ENCODE results near the gene PPP1R3E.
"Not testable (repeated sequence)": the region's sequence is repeated elsewhere in the genome, so short reads cannot be mapped to it uniquely, and the experiment has no call there.

The PPP1R3E gene

DNA sequence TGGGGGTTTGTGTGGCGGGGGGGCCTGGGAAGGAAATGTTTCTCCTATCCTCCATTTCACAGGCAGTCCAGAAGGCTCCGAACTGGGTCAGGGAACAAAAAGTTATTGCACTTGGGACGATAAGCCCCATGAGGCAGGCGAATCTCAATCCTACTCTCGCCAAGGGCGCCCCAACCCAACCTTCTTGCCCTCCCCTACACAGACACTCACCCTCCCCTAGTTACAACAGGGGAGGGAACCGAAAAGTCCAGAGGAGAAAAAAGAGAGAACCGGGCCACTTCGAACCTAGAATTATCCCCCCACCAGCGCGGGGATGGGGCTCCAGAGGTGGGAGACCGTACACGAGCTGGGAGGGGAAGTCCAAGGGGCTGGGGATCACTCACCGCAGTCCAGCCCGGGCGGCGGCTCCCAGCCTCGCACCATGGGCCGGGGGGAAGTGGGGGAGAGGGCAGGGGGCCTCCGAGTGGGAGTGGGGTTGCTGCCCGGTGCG is 17.1 kb downstream of the PPP1R3E start:
- ATAC-seq (ENCODE audit: low read depth) (peak; percentile 37), DNase-seq (ENCODE audit: low spot score) (no peak)
- Histone ChIP-seq H3K4me3 (ENCODE audit: severe bottlenecking) (peak overlapping the region; percentile 68), H3K27ac (ENCODE audit: poor library complexity, severe bottlenecking) (peak overlapping the region; percentile 76), H3K9me3 (ENCODE audit: severe bottlenecking) (no peaks in the 10 kb centered on the region), H3K4me1 (ENCODE audit: insufficient read depth, poor library complexity, severe bottlenecking) (peaks cover 13% of the 10 kb centered on the region), H3K36me3 (ENCODE audit: low read depth) (peaks cover 24% of the 10 kb centered on the region), H3K27me3 (ENCODE audit: insufficient read depth, poor library complexity, severe bottlenecking) (no peaks in the 10 kb centered on the region)
- TF ChIP-seq, protein P1, sequence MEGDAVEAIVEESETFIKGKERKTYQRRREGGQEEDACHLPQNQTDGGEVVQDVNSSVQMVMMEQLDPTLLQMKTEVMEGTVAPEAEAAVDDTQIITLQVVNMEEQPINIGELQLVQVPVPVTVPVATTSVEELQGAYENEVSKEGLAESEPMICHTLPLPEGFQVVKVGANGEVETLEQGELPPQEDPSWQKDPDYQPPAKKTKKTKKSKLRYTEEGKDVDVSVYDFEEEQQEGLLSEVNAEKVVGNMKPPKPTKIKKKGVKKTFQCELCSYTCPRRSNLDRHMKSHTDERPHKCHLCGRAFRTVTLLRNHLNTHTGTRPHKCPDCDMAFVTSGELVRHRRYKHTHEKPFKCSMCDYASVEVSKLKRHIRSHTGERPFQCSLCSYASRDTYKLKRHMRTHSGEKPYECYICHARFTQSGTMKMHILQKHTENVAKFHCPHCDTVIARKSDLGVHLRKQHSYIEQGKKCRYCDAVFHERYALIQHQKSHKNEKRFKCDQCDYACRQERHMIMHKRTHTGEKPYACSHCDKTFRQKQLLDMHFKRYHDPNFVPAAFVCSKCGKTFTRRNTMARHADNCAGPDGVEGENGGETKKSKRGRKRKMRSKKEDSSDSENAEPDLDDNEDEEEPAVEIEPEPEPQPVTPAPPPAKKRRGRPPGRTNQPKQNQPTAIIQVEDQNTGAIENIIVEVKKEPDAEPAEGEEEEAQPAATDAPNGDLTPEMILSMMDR (IDR thresholded peaks at IDR 0.05; ENCODE audit: poor library complexity, severe bottlenecking): no peak

DNA sequence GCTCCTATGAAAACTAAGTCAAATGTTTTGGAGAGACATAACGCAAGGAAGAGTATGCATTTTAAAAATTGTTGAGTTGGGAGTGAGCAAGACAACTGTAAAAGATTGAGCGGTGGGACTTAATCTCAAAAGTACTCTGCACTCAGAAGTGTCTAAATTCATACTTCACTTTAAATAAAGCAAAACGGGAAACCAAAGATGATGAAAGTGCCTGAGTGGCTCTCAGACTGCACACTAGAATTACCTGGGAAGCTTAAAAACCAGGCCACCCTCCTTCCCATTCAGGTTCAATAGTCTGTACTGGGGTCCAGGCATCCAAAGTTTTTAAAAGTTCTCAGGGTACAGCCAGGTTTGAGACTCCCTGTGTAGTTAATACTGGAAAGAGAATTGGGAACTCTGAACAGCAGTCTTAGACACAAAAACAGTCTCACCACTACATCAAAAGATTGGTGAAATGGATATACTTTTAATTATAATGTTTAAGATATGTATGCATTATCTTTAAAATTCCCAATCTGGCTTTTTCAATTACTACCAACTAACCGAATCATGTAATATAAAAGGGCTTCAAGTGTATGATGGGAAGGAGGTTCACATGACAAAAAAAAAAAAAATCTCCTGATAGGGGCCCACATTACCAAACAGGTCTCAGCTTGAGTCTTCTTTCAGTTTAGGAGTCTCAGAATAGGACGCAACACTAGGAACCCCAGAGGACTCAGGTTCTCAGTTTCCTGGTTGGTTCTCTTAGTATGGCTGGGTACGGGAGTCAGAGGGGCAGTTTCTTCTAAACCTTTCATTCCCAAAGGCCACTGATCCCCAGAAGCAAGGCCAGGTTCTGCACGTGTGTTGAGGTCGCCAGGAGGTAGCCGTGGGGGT is 17.8 kb downstream of the PPP1R3E start:
- H3K4me1 ChIP-seq (ENCODE audit: insufficient read depth, poor library complexity, severe bottlenecking): peaks cover 13% of the 10 kb centered on the region
- no peaks in the 10 kb centered on the region for H3K27me3 ChIP-seq (ENCODE audit: insufficient read depth, poor library complexity, severe bottlenecking)
- no peak for DNase-seq (ENCODE audit: low spot score)
- TF ChIP-seq, protein P1 (IDR thresholded peaks at IDR 0.05; ENCODE audit: poor library complexity, severe bottlenecking): no peak
- H3K27ac ChIP-seq (ENCODE audit: poor library complexity, severe bottlenecking): peak overlapping the region; percentile 76
- H3K9me3 ChIP-seq (ENCODE audit: severe bottlenecking): no peaks in the 10 kb centered on the region
- H3K36me3 ChIP-seq (ENCODE audit: low read depth): peaks cover 24% of the 10 kb centered on the region
- ATAC-seq (ENCODE audit: low read depth): no peak
- peak overlapping the region; percentile 68 for H3K4me3 ChIP-seq (ENCODE audit: severe bottlenecking)

GRCh38 chr14:23281247-23281646 is 21.4 kb downstream of the PPP1R3E start:
- Histone ChIP-seq H3K27me3 (ENCODE audit: insufficient read depth, poor library complexity, severe bottlenecking) (no peaks in the 10 kb centered on the region), H3K27ac (ENCODE audit: poor library complexity, severe bottlenecking) (no peak overlapping the region), H3K36me3 (ENCODE audit: low read depth) (peaks cover 24% of the 10 kb centered on the region), H3K4me3 (ENCODE audit: severe bottlenecking) (no peak overlapping the region), H3K9me3 (ENCODE audit: severe bottlenecking) (no peaks in the 10 kb centered on the region), H3K4me1 (ENCODE audit: insufficient read depth, poor library complexity, severe bottlenecking) (peaks cover 8% of the 10 kb centered on the region)
- DNase-seq (ENCODE audit: low spot score) (no peak), ATAC-seq (ENCODE audit: low read depth) (no peak)
- TF ChIP-seq, protein P1 (IDR thresholded peaks at IDR 0.05; ENCODE audit: poor library complexity, severe bottlenecking): no peak

DNA sequence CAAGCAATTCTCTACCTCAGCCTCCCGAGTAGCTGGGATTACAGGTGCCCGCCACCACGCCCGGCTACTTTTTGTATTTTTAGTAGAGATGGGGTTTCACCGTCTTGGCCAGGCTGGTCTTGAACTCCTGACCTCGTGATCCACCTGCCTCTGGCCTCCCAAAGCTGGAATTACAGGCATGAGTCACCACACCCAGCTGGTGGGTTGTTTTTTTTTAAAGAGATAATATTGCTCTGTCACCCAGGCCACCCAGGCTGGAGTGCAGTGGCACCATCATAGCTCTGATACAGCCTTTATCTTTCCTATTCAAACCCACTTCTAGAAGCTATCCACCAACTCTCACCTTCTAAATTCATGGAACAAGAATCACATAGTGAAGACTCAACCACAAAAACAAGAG is 24.7 kb downstream of the PPP1R3E start:
- H3K27me3 ChIP-seq (ENCODE audit: insufficient read depth, poor library complexity, severe bottlenecking); ATAC-seq (ENCODE audit: low read depth); H3K9me3 ChIP-seq (ENCODE audit: severe bottlenecking); H3K4me1 ChIP-seq (ENCODE audit: insufficient read depth, poor library complexity, severe bottlenecking); DNase-seq (ENCODE audit: low spot score); H3K27ac ChIP-seq (ENCODE audit: poor library complexity, severe bottlenecking); H3K4me3 ChIP-seq (ENCODE audit: severe bottlenecking): not testable (repeated sequence)
- peaks cover 10% of the 10 kb centered on the region for H3K36me3 ChIP-seq (ENCODE audit: low read depth)

DNA sequence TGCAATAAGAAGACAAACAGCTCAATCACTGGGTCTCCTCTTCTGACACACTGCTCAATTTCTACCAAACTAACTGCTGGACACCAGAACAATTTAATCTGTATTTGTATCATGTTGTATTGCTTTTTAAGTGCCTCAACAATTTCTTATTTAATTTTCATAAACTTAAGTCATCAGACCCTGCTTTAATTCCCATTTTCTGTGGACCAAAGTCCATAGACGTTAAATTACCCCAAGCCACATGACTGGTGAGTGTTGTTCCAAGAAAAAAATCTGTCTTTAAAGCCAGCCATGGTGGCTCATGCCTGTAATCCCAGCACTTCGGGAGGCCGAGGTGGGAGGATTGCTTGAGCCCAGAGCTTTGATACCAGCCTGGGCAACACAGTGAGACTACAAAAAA is 25.5 kb downstream of the PPP1R3E start:
- Histone ChIP-seq H3K9me3 (ENCODE audit: severe bottlenecking) (no peaks in the 10 kb centered on the region), H3K4me3 (ENCODE audit: severe bottlenecking) (no peak overlapping the region), H3K36me3 (ENCODE audit: low read depth) (peaks cover 3% of the 10 kb centered on the region), H3K4me1 (ENCODE audit: insufficient read depth, poor library complexity, severe bottlenecking) (no peaks in the 10 kb centered on the region), H3K27ac (ENCODE audit: poor library complexity, severe bottlenecking) (no peak overlapping the region), H3K27me3 (ENCODE audit: insufficient read depth, poor library complexity, severe bottlenecking) (no peaks in the 10 kb centered on the region)
- ATAC-seq (ENCODE audit: low read depth): no peak
- TF ChIP-seq, protein P1 (IDR thresholded peaks at IDR 0.05; ENCODE audit: poor library complexity, severe bottlenecking): no peak
- no peak for DNase-seq (ENCODE audit: low spot score)

All from RWPE2 (cell line).